SK-N-SH (cell line): ENCODE results near the gene ZNF624.

ENCODE experiments used
- CTCF ChIP-seq: fragments of 200-600 bp; sonication (generic); IDR thresholded peaks from 2 replicates; pipeline ENCODE4 v1.6.1; 2017; ENCODE audit warnings: antibody characterized with exemption, mild to moderate bottlenecking, moderate library complexity
- FOXJ3 ChIP-seq: sonication (generic); formaldehyde crosslinking; IDR thresholded peaks from 2 replicates; pipeline ENCODE4 v1.5.1; 2020; ENCODE audit warnings: mild to moderate bottlenecking, missing genetic modification reagents

DNA sequence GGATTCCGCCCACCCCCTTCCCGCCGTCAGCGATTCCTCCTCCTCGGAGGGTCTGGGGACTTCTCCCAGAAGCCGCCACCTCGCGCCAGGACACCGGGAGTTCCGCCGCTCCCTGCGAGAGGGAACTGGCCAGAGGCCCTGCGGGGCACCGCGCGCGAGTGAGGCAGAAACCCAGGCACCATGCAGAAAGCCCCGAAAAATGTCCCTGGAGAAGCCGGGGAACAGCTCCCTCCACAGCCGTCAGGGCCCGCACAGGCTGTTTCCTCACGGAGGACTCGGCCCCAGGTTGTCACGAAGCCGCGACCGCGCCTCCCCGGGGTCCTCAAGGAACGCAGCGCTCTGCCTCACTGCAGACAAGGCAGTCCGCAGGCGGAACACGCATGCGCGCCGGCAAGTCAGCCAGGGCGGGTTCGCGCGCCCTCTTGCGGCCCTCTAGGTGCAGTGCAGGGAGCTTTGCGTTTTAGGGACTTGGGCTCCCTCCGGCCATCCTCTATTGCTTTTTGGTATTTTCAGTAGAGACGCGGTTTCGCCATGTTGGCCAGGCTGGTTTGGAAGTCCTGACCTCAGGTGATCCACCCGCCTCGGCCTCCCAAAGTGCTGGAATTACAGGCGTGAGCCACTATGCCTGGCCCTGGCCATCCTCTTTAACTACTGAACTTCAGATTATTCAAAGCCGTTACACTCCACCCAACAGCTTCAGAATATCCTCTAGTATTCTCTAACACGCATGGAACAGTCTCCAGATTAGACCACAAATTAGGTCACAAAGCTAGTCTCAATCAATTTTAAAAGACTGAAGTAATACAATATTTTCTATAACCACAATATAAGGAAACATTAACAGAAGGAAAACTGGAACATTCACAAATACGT, 64.3 kb downstream of the ZNF624 start:
- TF ChIP-seq CTCF (peak; percentile 97), FOXJ3 (no peak)
